ENCODE results near the gene GPC5.

Gene GPC5

GRCh38 chr13:91930687-91931086, 532.3 kb downstream of the GPC5 start:
- Mint-ChIP-seq H3K4me1 (no peaks in the 10 kb centered on the region), H3K27me3 (no peaks in the 10 kb centered on the region), H3K27ac (no peak overlapping the region), H3K4me3 (no peak overlapping the region), H3K9me3 (no peaks in the 10 kb centered on the region), H3K36me3 (no peaks in the 10 kb centered on the region)
- ATAC-seq (replicated peaks) = no peak
- DNase-seq = no peak

GRCh38 chr13:91934354-91934753, 535.9 kb downstream of the GPC5 start:
- ATAC-seq (replicated peaks) (no peak), DNase-seq (no peak)
- H3K27ac Mint-ChIP-seq = no peak overlapping the region
- H3K36me3 Mint-ChIP-seq = no peaks in the 10 kb centered on the region
- no peak overlapping the region for H3K4me3 Mint-ChIP-seq
- H3K9me3 Mint-ChIP-seq = no peaks in the 10 kb centered on the region
- no peaks in the 10 kb centered on the region for H3K27me3 Mint-ChIP-seq
- H3K4me1 Mint-ChIP-seq = no peaks in the 10 kb centered on the region

- Mint-ChIP-seq H3K36me3 (no peaks in the 10 kb centered on the region), H3K27ac (no peak overlapping the region), H3K27me3 (no peaks in the 10 kb centered on the region), H3K4me1 (no peaks in the 10 kb centered on the region), H3K4me3 (no peak overlapping the region), H3K9me3 (no peaks in the 10 kb centered on the region)
- DNase-seq (no peak), ATAC-seq (replicated peaks) (no peak)
Observed at GRCh38 chr13:91946498-91947070, 548.2 kb downstream of the GPC5 start.

- no peaks in the 10 kb centered on the region for H3K27me3 Mint-ChIP-seq
- DNase-seq = no peak
- no peaks in the 10 kb centered on the region for H3K9me3 Mint-ChIP-seq
- H3K27ac Mint-ChIP-seq = no peak overlapping the region
- no peak overlapping the region for H3K4me3 Mint-ChIP-seq
- no peaks in the 10 kb centered on the region for H3K4me1 Mint-ChIP-seq
- no peak for ATAC-seq (replicated peaks)
- H3K36me3 Mint-ChIP-seq = no peaks in the 10 kb centered on the region
Observed at GRCh38 chr13:91948736-91949135, 550.3 kb downstream of the GPC5 start.

- Mint-ChIP-seq H3K9me3 (no peaks in the 10 kb centered on the region), H3K4me3 (no peak overlapping the region), H3K27ac (no peak overlapping the region), H3K36me3 (no peaks in the 10 kb centered on the region), H3K27me3 (no peaks in the 10 kb centered on the region), H3K4me1 (no peaks in the 10 kb centered on the region)
- ATAC-seq (replicated peaks) (no peak), DNase-seq (no peak)
Observed at GRCh38 chr13:91950803-91951202, 552.4 kb downstream of the GPC5 start.

- no peak for DNase-seq
- no peak for ATAC-seq (replicated peaks)
- Mint-ChIP-seq H3K36me3 (no peaks in the 10 kb centered on the region), H3K4me3 (no peak overlapping the region), H3K27ac (no peak overlapping the region), H3K4me1 (no peaks in the 10 kb centered on the region), H3K9me3 (peaks cover 0 to 2% of the 10 kb centered on the region in 2 donors), H3K27me3 (no peaks in the 10 kb centered on the region)
Observed at GRCh38 chr13:91955546-91956355, 557.3 kb downstream of the GPC5 start.

GRCh38 chr13:91960947-91961346, 562.5 kb downstream of the GPC5 start:
- Mint-ChIP-seq H3K27ac (no peak overlapping the region), H3K4me3 (no peak overlapping the region), H3K36me3 (no peaks in the 10 kb centered on the region)

GRCh38 chr13:91962946-91963345, 564.5 kb downstream of the GPC5 start:
- peaks cover 0 to 3% of the 10 kb centered on the region in 2 donors for H3K9me3 Mint-ChIP-seq
- no peaks in the 10 kb centered on the region for H3K27me3 Mint-ChIP-seq
- DNase-seq (no peak), ATAC-seq (replicated peaks) (no peak)
- no peak overlapping the region for H3K27ac Mint-ChIP-seq
- no peak overlapping the region for H3K4me3 Mint-ChIP-seq
- no peaks in the 10 kb centered on the region for H3K36me3 Mint-ChIP-seq
- no peaks in the 10 kb centered on the region for H3K4me1 Mint-ChIP-seq

More at GRCh38 chr13:91960947-91961346, 562.5 kb downstream of the GPC5 start:
- Mint-ChIP-seq H3K27me3 (no peaks in the 10 kb centered on the region), H3K4me1 (no peaks in the 10 kb centered on the region), H3K9me3 (peaks cover 2 to 3% of the 10 kb centered on the region in 2 donors)
- no peak for DNase-seq
- no peak for ATAC-seq (replicated peaks)

GRCh38 chr13:91965511-91965910, 567.1 kb downstream of the GPC5 start:
- H3K36me3 Mint-ChIP-seq = no peaks in the 10 kb centered on the region
- H3K4me1 Mint-ChIP-seq = no peaks in the 10 kb centered on the region
- peaks cover 3% of the 10 kb centered on the region in 2 donors for H3K9me3 Mint-ChIP-seq
- H3K27ac Mint-ChIP-seq = no peak overlapping the region
- ATAC-seq (replicated peaks) = no peak
- no peak for DNase-seq
- no peak overlapping the region for H3K4me3 Mint-ChIP-seq
- H3K27me3 Mint-ChIP-seq = no peaks in the 10 kb centered on the region

GRCh38 chr13:91978571-91978970, 580.1 kb downstream of the GPC5 start:
- ATAC-seq (replicated peaks) (no peak), DNase-seq (no peak)
- Mint-ChIP-seq H3K27ac (no peak overlapping the region), H3K27me3 (no peaks in the 10 kb centered on the region), H3K9me3 (peaks cover 3 to 15% of the 10 kb centered on the region in 2 donors), H3K4me1 (no peaks in the 10 kb centered on the region), H3K4me3 (no peak overlapping the region), H3K36me3 (no peaks in the 10 kb centered on the region)

GRCh38 chr13:91986761-91987483, 588.5 kb downstream of the GPC5 start:
- no peak overlapping the region for H3K4me3 Mint-ChIP-seq
- no peaks in the 10 kb centered on the region for H3K36me3 Mint-ChIP-seq
- no peaks in the 10 kb centered on the region for H3K4me1 Mint-ChIP-seq
- H3K27me3 Mint-ChIP-seq = no peaks in the 10 kb centered on the region
- peaks cover 2 to 4% of the 10 kb centered on the region in 2 donors for H3K9me3 Mint-ChIP-seq
- ATAC-seq (replicated peaks) (no peak), DNase-seq (no peak)
- no peak overlapping the region for H3K27ac Mint-ChIP-seq

- Mint-ChIP-seq H3K27ac (no peak overlapping the region), H3K9me3 (no peaks in the 10 kb centered on the region), H3K4me3 (no peak overlapping the region), H3K36me3 (no peaks in the 10 kb centered on the region), H3K27me3 (no peaks in the 10 kb centered on the region), H3K4me1 (no peaks in the 10 kb centered on the region)
- no peak for ATAC-seq (replicated peaks)
- DNase-seq = no peak
Observed at GRCh38 chr13:91988331-91988730, 589.9 kb downstream of the GPC5 start.

GRCh38 chr13:92012787-92013186, 614.4 kb downstream of the GPC5 start:
- no peaks in the 10 kb centered on the region for H3K27me3 Mint-ChIP-seq
- DNase-seq (no peak), ATAC-seq (replicated peaks) (no peak)
- no peaks in the 10 kb centered on the region for H3K4me1 Mint-ChIP-seq
- H3K36me3 Mint-ChIP-seq = no peaks in the 10 kb centered on the region
- H3K9me3 Mint-ChIP-seq = peaks cover 5% of the 10 kb centered on the region in 2 donors
- H3K27ac Mint-ChIP-seq = no peak overlapping the region
- H3K4me3 Mint-ChIP-seq = no peak overlapping the region

GRCh38 chr13:92017737-92018136, 619.3 kb downstream of the GPC5 start:
- Mint-ChIP-seq H3K27me3 (no peaks in the 10 kb centered on the region), H3K27ac (no peak overlapping the region), H3K9me3 (peaks cover 0 to 5% of the 10 kb centered on the region in 2 donors), H3K4me3 (no peak overlapping the region), H3K36me3 (no peaks in the 10 kb centered on the region), H3K4me1 (no peaks in the 10 kb centered on the region)
- DNase-seq = no peak
- no peak for ATAC-seq (replicated peaks)

GRCh38 chr13:92028695-92029094, 630.3 kb downstream of the GPC5 start:
- DNase-seq (no peak), ATAC-seq (replicated peaks) (no peak)
- Mint-ChIP-seq H3K27me3 (no peaks in the 10 kb centered on the region), H3K4me1 (no peaks in the 10 kb centered on the region), H3K4me3 (no peak overlapping the region), H3K27ac (no peak overlapping the region), H3K9me3 (peaks cover 0 to 8% of the 10 kb centered on the region in 2 donors), H3K36me3 (no peaks in the 10 kb centered on the region)
